HepG2 (cell line): Measurements from ENCODE around the gene TNFSF12. TPM values are rescaled to one million over a fixed set of nuclear protein-coding genes. Genes with fewer than 3 reads are reported as not detected.
A peak's percentile ranks its signal among the peaks of the same experiment; 100 is the strongest.

Experiments
- BRD4 ChIP-seq: sonication (generic); formaldehyde crosslinking; IDR thresholded peaks from 2 replicates; pipeline ENCODE4 v1.4.0; 2020; ENCODE audit warnings: missing genetic modification reagents
- GATAD1 ChIP-seq: IDR thresholded peaks from 2 replicates; pipeline ENCODE4 v1.6.1; 2016; ENCODE audit warnings: missing genetic modification reagents, missing compliant biosample characterization
- MED8 ChIP-seq: sonication (generic); formaldehyde crosslinking; IDR thresholded peaks from 2 replicates; pipeline ENCODE4 v1.8.1; 2023; ENCODE audit warnings: mild to moderate bottlenecking, missing genetic modification reagents; ENCODE audit not compliant: insufficient replicate concordance
- MEF2D ChIP-seq: sonication (generic); formaldehyde crosslinking; IDR thresholded peaks from 2 replicates; pipeline ENCODE4 v1.5.1; 2020; ENCODE audit warnings: mild to moderate bottlenecking, missing genetic modification reagents
- MZF1 ChIP-seq: sonication (generic); formaldehyde crosslinking; IDR thresholded peaks from 2 replicates; pipeline ENCODE4 v1.8.1; 2023; ENCODE audit warnings: mild to moderate bottlenecking, missing genetic modification reagents, borderline replicate concordance
- NFIB ChIP-seq: sonication (generic); formaldehyde crosslinking; IDR thresholded peaks from 2 replicates; pipeline ENCODE4 v1.9.0; 2021; ENCODE audit warnings: missing genetic modification reagents, mild to moderate bottlenecking, borderline replicate concordance
- PRPF4 ChIP-seq: fragments of 200-400 bp; formaldehyde crosslinking; IDR thresholded peaks from 2 replicates; pipeline ENCODE4 v1.6.1; 2016; ENCODE audit warnings: low read length, low read depth; ENCODE audit not compliant: poor library complexity, severe bottlenecking
- SIN3A ChIP-seq: IDR thresholded peaks from 2 replicates; pipeline ENCODE4 v1.6.1; 2011; ENCODE audit warnings: low read depth, mild to moderate bottlenecking, control low read depth, low read length, borderline replicate concordance
- SUZ12 ChIP-seq: fragments of 150-350 bp; IDR thresholded peaks from 2 replicates; pipeline ENCODE4 v1.6.1; 2014; ENCODE audit warnings: low read depth, low read length
- ZBTB42 ChIP-seq: sonication (generic); formaldehyde crosslinking; IDR thresholded peaks from 2 replicates; pipeline ENCODE4 v1.5.0; 2020; ENCODE audit warnings: mild to moderate bottlenecking, missing genetic modification reagents
- ZNF282 ChIP-seq: fragments of 450-650 bp; IDR thresholded peaks from 2 replicates; pipeline ENCODE4 v1.6.1; 2018; ENCODE audit not compliant: partially characterized antibody
- ZNF615 ChIP-seq: sonication (generic); formaldehyde crosslinking; IDR thresholded peaks from 2 replicates; pipeline ENCODE4 v1.5.0; 2020; ENCODE audit warnings: mild to moderate bottlenecking, missing genetic modification reagents, borderline replicate concordance
- ZNF709 ChIP-seq: sonication (generic); formaldehyde crosslinking; IDR thresholded peaks from 2 replicates; pipeline ENCODE4 v1.5.0; 2020; ENCODE audit warnings: mild to moderate bottlenecking, missing genetic modification reagents
- ZNF737 ChIP-seq: sonication (generic); formaldehyde crosslinking; IDR thresholded peaks from 2 replicates; pipeline ENCODE4 v1.5.0; 2020; ENCODE audit warnings: missing genetic modification reagents, mild to moderate bottlenecking, borderline replicate concordance
- ZNF775 ChIP-seq: sonication (generic); formaldehyde crosslinking; IDR thresholded peaks from 2 replicates; pipeline ENCODE4 v1.4.0; 2020; ENCODE audit warnings: missing genetic modification reagents, mild to moderate bottlenecking, moderate library complexity, borderline replicate concordance
- ZSCAN25 ChIP-seq: sonication (generic); formaldehyde crosslinking; IDR thresholded peaks from 2 replicates; pipeline ENCODE4 v1.8.0; 2022; ENCODE audit warnings: mild to moderate bottlenecking, missing genetic modification reagents
- polyA plus RNA-seq, 8 experiments: library from polyadenylated mRNA; depleted of rRNA in 3 of 8; stranded (reverse) in 7 of 8; unstranded in 1 of 8; fragments of >200 nt; fragmentation: Illumina TruSeq in 4 of 8; extraction: Trizol in 4 of 8; gene quantifications; 2 replicates each; pipeline versions ENCODE4 v1.2.1 to v1.2.3, GENCODE V29; 2011 to 2016; ENCODE audit warnings: low read depth in 4 of 8, missing spikeins in 1 of 8, mixed read lengths in 1 of 8; ENCODE audit not compliant: insufficient read depth in 1 of 8
- total RNA-seq, 5 experiments: library from RNA; depleted of rRNA; stranded (reverse); fragments of >200 nt; fragmentation: Illumina TruSeq; extraction: Trizol; gene quantifications; 2 replicates each; pipeline ENCODE4 v1.2.3, GENCODE V29; 2016; ENCODE audit warnings: low read depth in 1 of 5
- TF ChIP-seq, protein P1 (sequence below), 2 experiments: IDR thresholded peaks; 2 replicates each; pipeline ENCODE4 v1.6.1; 2011 to 2012; ENCODE audit warnings: low read length in 2 of 2, borderline replicate concordance in 1 of 2, low read depth in 1 of 2, mild to moderate bottlenecking in 1 of 2, moderate library complexity in 1 of 2
- TF ChIP-seq, protein P2 (sequence below): sonication (generic); formaldehyde crosslinking; IDR thresholded peaks from 2 replicates; pipeline ENCODE4; 2020; ENCODE audit warnings: missing genetic modification reagents, mild to moderate bottlenecking, borderline replicate concordance

The TNFSF12 gene
- total and polyA plus RNA-seq, 2 of the 13 experiments (the other 11 are each of a cell fraction or from before 2014, with no cell fraction given): 0.93 to 7.2 TPM

DNA sequence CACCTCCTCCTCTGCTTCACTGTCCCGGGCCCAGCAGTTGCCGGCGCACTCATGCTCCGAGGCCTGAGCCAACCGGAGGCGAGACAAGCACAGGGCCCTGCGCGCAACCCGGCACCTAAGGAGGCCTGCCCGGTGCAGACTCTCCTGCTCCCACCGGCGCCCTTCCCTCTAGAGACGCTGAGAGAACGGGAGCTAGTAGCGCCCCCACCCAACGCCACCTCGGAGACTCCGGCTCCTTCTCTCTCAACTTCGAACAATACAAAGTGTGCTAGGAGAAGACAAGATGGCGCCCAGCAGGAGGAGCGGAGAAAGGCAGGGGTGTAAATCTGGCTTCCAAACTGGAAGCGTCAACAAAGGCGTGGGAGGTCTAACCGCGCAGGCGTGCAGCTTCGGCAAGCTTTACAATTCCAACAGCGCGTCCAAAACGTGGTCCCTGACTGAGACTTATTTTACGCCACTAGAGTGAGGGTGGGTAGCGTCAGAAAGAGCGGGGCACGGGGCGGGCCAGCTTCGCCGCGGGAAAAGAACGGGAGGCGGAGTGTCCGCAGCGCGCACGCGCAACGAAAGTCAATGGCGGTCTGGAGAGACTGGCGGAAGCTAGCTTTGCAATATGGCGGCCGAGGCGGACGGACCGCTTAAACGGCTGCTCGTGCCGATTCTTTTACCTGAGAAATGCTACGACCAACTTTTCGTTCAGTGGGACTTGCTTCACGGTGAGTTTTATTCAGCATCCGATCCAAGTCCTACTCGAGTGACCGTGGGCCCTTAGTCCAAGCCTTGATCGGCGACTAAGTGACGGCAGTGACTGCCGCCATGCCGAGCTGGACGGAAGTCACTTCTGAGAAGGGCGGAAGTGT lies 34.6 kb downstream of the TNFSF12 start, which contains the start of gene MPDU1 (continued):
- peak; percentile 20; the same call in 1 of the 2 replicates for TF ChIP-seq MEF2D (CRISPR knock-in tag)
- no peak for TF ChIP-seq ZNF775
- no peak for TF ChIP-seq NFIB
- TF ChIP-seq GATAD1: peak; percentile 95
- TF ChIP-seq, protein P1, sequence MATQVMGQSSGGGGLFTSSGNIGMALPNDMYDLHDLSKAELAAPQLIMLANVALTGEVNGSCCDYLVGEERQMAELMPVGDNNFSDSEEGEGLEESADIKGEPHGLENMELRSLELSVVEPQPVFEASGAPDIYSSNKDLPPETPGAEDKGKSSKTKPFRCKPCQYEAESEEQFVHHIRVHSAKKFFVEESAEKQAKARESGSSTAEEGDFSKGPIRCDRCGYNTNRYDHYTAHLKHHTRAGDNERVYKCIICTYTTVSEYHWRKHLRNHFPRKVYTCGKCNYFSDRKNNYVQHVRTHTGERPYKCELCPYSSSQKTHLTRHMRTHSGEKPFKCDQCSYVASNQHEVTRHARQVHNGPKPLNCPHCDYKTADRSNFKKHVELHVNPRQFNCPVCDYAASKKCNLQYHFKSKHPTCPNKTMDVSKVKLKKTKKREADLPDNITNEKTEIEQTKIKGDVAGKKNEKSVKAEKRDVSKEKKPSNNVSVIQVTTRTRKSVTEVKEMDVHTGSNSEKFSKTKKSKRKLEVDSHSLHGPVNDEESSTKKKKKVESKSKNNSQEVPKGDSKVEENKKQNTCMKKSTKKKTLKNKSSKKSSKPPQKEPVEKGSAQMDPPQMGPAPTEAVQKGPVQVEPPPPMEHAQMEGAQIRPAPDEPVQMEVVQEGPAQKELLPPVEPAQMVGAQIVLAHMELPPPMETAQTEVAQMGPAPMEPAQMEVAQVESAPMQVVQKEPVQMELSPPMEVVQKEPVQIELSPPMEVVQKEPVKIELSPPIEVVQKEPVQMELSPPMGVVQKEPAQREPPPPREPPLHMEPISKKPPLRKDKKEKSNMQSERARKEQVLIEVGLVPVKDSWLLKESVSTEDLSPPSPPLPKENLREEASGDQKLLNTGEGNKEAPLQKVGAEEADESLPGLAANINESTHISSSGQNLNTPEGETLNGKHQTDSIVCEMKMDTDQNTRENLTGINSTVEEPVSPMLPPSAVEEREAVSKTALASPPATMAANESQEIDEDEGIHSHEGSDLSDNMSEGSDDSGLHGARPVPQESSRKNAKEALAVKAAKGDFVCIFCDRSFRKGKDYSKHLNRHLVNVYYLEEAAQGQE (IDR thresholded peaks at IDR 0.05; ENCODE audit: borderline replicate concordance in 1 of 2, low read depth in 1 of 2, low read length in 2 of 2): peak in 1 of 2 experiments; percentile 78; a peak in 2 of 4 replicates
- no peak for TF ChIP-seq SIN3A
- TF ChIP-seq ZNF282: no peak
- no peak for TF ChIP-seq SUZ12
- peak; percentile 51 for TF ChIP-seq ZSCAN25 (CRISPR knock-in tag)
- no peak for TF ChIP-seq ZNF737
- TF ChIP-seq PRPF4: no peak
- no peak for TF ChIP-seq ZNF709
- peak; percentile 93 for TF ChIP-seq BRD4
- TF ChIP-seq MED8 (CRISPR knock-in tag): peak; percentile 36
- 0 out of 2 replicates have a peak, but pooled peaks have one; percentile 64 for TF ChIP-seq MZF1 (CRISPR knock-in tag)
- TF ChIP-seq, protein P2, sequence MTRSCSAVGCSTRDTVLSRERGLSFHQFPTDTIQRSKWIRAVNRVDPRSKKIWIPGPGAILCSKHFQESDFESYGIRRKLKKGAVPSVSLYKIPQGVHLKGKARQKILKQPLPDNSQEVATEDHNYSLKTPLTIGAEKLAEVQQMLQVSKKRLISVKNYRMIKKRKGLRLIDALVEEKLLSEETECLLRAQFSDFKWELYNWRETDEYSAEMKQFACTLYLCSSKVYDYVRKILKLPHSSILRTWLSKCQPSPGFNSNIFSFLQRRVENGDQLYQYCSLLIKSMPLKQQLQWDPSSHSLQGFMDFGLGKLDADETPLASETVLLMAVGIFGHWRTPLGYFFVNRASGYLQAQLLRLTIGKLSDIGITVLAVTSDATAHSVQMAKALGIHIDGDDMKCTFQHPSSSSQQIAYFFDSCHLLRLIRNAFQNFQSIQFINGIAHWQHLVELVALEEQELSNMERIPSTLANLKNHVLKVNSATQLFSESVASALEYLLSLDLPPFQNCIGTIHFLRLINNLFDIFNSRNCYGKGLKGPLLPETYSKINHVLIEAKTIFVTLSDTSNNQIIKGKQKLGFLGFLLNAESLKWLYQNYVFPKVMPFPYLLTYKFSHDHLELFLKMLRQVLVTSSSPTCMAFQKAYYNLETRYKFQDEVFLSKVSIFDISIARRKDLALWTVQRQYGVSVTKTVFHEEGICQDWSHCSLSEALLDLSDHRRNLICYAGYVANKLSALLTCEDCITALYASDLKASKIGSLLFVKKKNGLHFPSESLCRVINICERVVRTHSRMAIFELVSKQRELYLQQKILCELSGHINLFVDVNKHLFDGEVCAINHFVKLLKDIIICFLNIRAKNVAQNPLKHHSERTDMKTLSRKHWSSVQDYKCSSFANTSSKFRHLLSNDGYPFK (CRISPR knock-in tag): peak; percentile 99
- no peak; the same call in 1 of the 2 replicates for TF ChIP-seq ZNF615 (CRISPR knock-in tag)
- no peak for TF ChIP-seq ZBTB42 (CRISPR knock-in tag)
